Measurements from ENCODE around the gene BMP2K.

- TF ChIP-seq CTCF (conservative IDR thresholded peaks at IDR 0.05; ENCODE audit: low read length) = no peak
- no peak for TF ChIP-seq EZH2phosphoT487 (IDR thresholded peaks at IDR 0.05; ENCODE audit: borderline replicate concordance)
Observed at GRCh38 chr4:78799551-78800495, 23.7 kb downstream of the BMP2K start.

Measured in Loucy (cell line).